ENCODE results near the gene DIPK2A. TPM values are rescaled to one million over a fixed set of nuclear protein-coding genes. Genes with fewer than 3 reads are reported as not detected.

DIPK2A gene
- total RNA-seq, 1 experiment from 2014 or later: 11.0 TPM

DNA sequence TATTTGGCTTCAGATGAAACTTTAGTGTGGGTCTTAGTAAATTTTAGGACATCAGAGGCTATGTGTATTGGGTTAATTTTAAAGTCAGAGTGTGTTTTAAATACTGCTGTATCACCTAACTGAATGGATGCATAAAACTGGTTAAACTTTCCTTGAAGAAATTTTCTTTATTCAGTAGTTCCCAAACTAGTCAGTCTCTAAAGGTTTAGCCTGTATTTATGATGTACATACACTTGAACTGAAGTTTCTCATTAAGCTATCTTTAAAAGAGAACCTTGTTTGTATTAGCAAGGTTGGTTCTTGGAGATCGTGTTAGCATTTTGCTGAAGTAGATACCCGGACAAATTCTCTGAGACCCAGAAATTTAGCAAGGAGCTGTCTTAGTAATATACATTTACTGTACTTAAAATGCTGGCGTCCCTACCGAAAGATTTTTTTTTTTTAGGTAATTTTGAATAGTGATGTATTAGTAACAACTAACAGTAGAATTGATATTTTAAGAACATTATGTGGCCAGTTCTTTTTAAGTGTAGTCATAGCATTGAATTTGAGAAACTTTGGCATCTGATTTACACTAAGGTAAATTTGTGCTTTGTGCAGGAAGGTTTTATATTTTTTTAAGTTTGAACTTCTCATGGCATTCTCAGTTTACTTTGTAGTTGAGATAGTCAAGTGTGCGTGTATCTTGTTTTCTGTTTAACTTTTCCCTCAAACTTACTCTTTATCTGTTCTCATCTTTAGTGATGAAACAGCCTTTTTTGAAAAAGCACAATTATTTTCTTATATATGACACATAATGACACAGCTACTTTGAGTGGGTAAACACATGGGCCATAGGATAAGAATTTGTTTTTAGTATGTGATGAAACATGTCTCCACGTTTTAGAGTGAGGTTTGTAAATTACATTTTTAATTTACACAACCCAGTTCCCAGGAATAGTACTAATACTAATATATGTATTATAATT, 2.9 kb downstream of the DIPK2A start:
- intact Hi-C loops (cut with micrococcal nuclease): loop anchor here (10.0 kb wide), 1 partner anchor 1790 kb away; no protein-coding TSS in a partner anchor
- ChIA-PET CTCF (interaction anchor here (0.8 to 1.2 kb wide), 3 partner anchors 14 to 1793 kb away, joined by 3 read pairs; no protein-coding TSS in a partner anchor), RAD21 (ENCODE audit: low non-redundant PET in 1 of 2, low total read pairs in 2 of 2, uncharacterized antibody in 2 of 2, unreplicated experiment in 2 of 2) (no interaction called here), POLR2A (no interaction called here)
- no peak for DNase-seq (ENCODE audit: low read depth, low spot score)
- H3K9me2 ChIP-seq (ENCODE audit: insufficient read depth): no peaks in the 10 kb centered on the region
- H3K9ac ChIP-seq (ENCODE audit: low read length): no peak overlapping the region
- H3K27ac ChIP-seq (ENCODE audit: low read depth, low read length): no peak overlapping the region
- BruUV-seq (replicated peaks): no TSS peak
- 0 out of 2 replicates have a peak, but pooled peaks cover 5% of the 10 kb centered on the region for H4K20me1 ChIP-seq (ENCODE audit: insufficient read depth)
- no peaks in the 10 kb centered on the region for H3K27me3 ChIP-seq (ENCODE audit: insufficient read depth, low read length)
- H3K4me1 ChIP-seq (ENCODE audit: control insufficient read depth in 1 of 2, insufficient read depth in 2 of 2, low read length in 2 of 2): peaks cover 7 to 17% of the 10 kb centered on the region in 2 experiments; a peak in 3 of 4 replicates
- H3K36me3 ChIP-seq (ENCODE audit: control insufficient read depth in 1 of 2, insufficient read depth in 2 of 2, low read length in 2 of 2): no peaks in the 10 kb centered on the region
- no peaks in the 10 kb centered on the region for H3K9me3 ChIP-seq (ENCODE audit: control insufficient read depth in 1 of 2, insufficient read depth in 1 of 2, low read depth in 1 of 2, low read length in 2 of 2)
- peaks cover 67% of the 10 kb centered on the region for H3K79me2 ChIP-seq (ENCODE audit: insufficient read depth, low read length)
- H3K4me3 ChIP-seq (replicated peaks in 1 of 2; ENCODE audit: low read depth in 1 of 2, low read length in 2 of 2): peak overlapping the region; percentile 82 to 91; a peak in 3 of 4 replicates
- ATAC-seq: no peak
- TF ChIP-seq EZH2 (IDR thresholded peaks at IDR 0.05) (no peak), SRF (IDR thresholded peaks at IDR 0.05; ENCODE audit: low read depth) (no peak), CBX3 (IDR thresholded peaks at IDR 0.05; ENCODE audit: low read depth) (no peak), POLR2AphosphoS5 (IDR thresholded peaks at IDR 0.05; ENCODE audit: low read depth, low read length) (no peak), POLR2A (IDR thresholded peaks at IDR 0.05; ENCODE audit: borderline replicate concordance, extremely low read depth, insufficient read depth, insufficient read length) (no peak), SIN3A (IDR thresholded peaks at IDR 0.05; ENCODE audit: low read depth) (no peak), ZNF274 (IDR thresholded peaks at IDR 0.05; ENCODE audit: low read depth, low read length) (no peak), SP1 (IDR thresholded peaks at IDR 0.05; ENCODE audit: low read depth) (no peak), REST (IDR thresholded peaks at IDR 0.05; ENCODE audit: low read depth) (no peak)
- TF ChIP-seq, protein P1, sequence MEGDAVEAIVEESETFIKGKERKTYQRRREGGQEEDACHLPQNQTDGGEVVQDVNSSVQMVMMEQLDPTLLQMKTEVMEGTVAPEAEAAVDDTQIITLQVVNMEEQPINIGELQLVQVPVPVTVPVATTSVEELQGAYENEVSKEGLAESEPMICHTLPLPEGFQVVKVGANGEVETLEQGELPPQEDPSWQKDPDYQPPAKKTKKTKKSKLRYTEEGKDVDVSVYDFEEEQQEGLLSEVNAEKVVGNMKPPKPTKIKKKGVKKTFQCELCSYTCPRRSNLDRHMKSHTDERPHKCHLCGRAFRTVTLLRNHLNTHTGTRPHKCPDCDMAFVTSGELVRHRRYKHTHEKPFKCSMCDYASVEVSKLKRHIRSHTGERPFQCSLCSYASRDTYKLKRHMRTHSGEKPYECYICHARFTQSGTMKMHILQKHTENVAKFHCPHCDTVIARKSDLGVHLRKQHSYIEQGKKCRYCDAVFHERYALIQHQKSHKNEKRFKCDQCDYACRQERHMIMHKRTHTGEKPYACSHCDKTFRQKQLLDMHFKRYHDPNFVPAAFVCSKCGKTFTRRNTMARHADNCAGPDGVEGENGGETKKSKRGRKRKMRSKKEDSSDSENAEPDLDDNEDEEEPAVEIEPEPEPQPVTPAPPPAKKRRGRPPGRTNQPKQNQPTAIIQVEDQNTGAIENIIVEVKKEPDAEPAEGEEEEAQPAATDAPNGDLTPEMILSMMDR (IDR thresholded peaks at IDR 0.05 in 2 of 3, conservative IDR thresholded peaks at IDR 0.05 in 1 of 3; ENCODE audit: borderline replicate concordance in 1 of 3, insufficient read depth in 1 of 3, low read depth in 2 of 3, low read length in 2 of 3): no peak
- TF ChIP-seq, protein P2, sequence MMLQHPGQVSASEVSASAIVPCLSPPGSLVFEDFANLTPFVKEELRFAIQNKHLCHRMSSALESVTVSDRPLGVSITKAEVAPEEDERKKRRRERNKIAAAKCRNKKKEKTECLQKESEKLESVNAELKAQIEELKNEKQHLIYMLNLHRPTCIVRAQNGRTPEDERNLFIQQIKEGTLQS (IDR thresholded peaks at IDR 0.05): no peak
- H3K4me2 ChIP-seq (ENCODE audit: low read length): peak overlapping the region; percentile 93
- no peak overlapping the region for H2AFZ ChIP-seq (ENCODE audit: low read depth, low read length, poor library complexity, severe bottlenecking)

All from HCT116 (cell line).